ENCODE measurements around the gene SYNJ1.
"Not testable (repeated sequence)": the region's sequence is repeated elsewhere in the genome, so short reads cannot be mapped to it uniquely, and the experiment has no call there.

SYNJ1 gene

GRCh38 chr21:32708069-32708468 is 19.7 kb downstream of the SYNJ1 start:
- DNase-seq (ENCODE audit: extremely low read depth, low read depth) = no peak
- TF ChIP-seq CTCF (IDR thresholded peaks at IDR 0.05; ENCODE audit: low read depth, low read length) = no peak

GRCh38 chr21:32705901-32706300 is 21.9 kb downstream of the SYNJ1 start:
- DNase-seq (ENCODE audit: extremely low read depth, low read depth) = no peak
- no peak for TF ChIP-seq CTCF (IDR thresholded peaks at IDR 0.05; ENCODE audit: low read depth, low read length)

- no peak for TF ChIP-seq CTCF (IDR thresholded peaks at IDR 0.05; ENCODE audit: low read depth, low read length)
- no peak for DNase-seq (ENCODE audit: extremely low read depth, low read depth)
These were observed 22.7 kb downstream of the SYNJ1 start for GRCh38 chr21:32705139-32705538.

GRCh38 chr21:32702702-32703101 is 25.1 kb downstream of the SYNJ1 start:
- TF ChIP-seq CTCF (IDR thresholded peaks at IDR 0.05; ENCODE audit: low read depth, low read length) = no peak
- no peak for DNase-seq (ENCODE audit: extremely low read depth, low read depth)

- no peak for TF ChIP-seq CTCF (IDR thresholded peaks at IDR 0.05; ENCODE audit: low read depth, low read length)
- no peak for DNase-seq (ENCODE audit: extremely low read depth, low read depth)
These were observed 28.7 kb downstream of the SYNJ1 start for GRCh38 chr21:32698971-32699693.

- TF ChIP-seq CTCF (IDR thresholded peaks at IDR 0.05; ENCODE audit: low read depth, low read length) = no peak
- no peak for DNase-seq (ENCODE audit: extremely low read depth, low read depth)
These were observed 29.5 kb downstream of the SYNJ1 start for GRCh38 chr21:32698286-32698685.

- DNase-seq (ENCODE audit: extremely low read depth, low read depth) = not testable (repeated sequence)
These were observed 32.3 kb downstream of the SYNJ1 start for GRCh38 chr21:32695482-32695881.

- no peak for DNase-seq (ENCODE audit: extremely low read depth, low read depth)
- no peak for TF ChIP-seq CTCF (IDR thresholded peaks at IDR 0.05; ENCODE audit: low read depth, low read length)
These were observed 34.2 kb downstream of the SYNJ1 start for GRCh38 chr21:32693581-32693980.

Data from AG09319 (cell line).